HG03103 (cell line): Measurements from ENCODE around the gene FBN1.

Experiments
- ATAC-seq: cut with Tn5 transposase; IDR thresholded peaks from one replicate; pipeline ENCODE4 v1.9.1; 2021; ENCODE audit warnings: low read depth; ENCODE audit not compliant: unreplicated experiment

The FBN1 gene

DNA sequence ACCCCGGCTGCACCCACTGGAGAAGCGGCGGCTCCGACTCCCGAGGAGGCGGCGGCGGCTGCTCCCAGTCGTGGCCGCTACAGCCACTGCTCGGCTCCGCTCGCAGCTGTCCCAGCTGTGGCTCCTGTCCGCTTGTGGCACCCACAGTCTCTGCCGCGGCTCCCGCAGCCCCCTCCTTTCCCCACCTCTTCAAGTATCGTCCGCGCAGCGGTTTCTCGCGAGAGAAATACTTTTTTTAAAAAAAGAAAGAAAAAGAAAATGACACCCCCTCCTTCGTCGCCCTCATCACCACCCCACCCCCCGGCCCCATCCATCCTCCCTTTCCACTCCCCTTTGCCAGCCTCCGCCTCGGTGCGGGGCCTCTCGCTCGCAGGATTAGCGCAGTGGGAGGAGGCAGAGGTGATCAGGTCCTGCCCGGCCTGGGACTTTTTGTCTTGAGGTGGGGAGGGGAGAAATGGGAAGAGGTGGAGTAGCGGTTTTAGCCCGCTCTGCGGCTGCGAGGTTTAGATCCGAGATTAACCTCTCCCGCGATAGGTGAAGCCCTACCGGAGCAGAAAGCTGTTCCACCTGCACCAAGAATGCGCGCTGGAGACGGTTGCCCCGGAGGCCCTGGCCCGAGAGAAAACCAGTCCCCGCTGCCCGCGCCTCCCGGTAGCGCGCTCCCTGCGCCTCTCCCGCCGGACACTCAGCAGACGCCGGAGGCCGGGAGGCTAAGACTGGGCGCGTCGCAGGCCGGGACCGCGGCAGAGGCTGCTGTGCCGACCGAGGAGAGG lies at the start of gene FBN1:
Gene FBN1 (minus strand): TSS at position 152 of the 773 bp plus-strand sequence. CDS start 940 bp downstream, outside the sequence.
- peak; percentile 49 for ATAC-seq

DNA sequence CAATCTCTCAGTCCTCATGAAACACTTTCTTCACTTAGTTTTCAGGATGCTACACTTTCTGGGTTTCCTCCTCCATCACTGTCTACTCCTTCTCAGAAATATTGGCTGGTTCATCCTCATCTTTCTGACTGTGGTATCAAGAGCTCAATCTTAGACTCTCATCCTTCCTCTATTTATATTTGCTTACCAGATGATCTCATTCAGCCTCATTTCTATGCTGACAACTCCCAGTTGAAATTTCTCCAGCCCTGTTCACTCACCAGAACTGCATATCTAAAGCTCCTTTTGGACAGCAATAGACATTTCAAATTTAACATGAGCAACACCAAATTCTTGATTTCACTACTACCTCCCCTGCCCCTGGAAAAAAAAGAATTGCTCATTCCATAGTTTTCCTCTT lies 48.0 kb upstream of the FBN1 start:
- no peak for ATAC-seq

DNA sequence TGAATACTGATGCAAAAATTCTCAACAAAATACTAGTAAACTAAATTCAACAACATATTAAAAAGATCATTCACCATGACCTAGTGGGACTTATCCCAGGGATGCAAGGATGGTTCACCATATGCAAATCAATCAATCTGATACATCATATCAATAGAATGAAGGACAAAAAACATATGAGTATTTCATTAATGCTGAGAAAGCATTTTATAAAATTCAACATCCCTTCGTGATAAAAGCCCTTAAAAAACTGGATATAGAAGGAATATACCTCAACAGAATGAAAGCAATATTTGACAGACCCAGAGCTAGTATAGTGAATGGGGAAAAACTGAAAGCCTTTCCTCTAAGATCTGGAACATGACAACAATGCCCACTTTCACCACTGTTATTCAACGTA lies 43.0 kb upstream of the FBN1 start:
- no peak for ATAC-seq

DNA sequence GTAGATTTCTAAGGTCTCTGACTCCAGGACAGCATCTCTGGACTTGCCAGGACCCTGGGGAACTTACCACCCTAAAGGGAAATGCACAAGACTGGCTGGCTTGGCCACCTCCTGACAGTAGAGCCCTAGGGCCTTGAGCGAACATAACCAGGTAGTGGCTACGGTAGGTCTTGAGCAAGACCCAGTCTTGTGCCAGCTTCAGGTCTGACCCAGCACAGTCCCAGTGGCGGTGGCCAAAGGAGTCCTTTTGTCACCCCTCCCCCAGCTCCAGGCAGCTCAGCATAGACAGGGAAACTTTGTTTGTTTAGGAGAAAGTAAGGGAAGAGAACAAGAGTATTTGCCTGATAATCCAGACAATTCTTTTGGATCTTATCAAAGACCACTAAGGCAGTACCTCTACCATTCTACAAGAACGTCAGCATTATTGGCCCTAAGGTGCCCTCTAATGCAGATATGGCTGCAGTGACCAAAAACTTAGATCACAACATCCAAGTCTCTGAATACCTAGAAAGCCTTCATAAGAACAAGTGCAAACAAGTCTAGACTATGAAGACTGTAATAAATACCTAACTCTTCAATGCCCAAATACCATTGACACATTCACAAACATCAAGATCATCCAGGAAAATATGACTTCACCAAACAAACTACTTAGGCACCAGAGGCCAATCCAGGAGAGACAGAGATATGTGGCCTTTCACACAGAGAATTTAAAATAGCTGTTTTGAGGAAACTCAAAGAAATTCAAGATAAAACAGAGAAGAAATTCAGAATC lies 38.7 kb upstream of the FBN1 start:
- ATAC-seq, result no peak

DNA sequence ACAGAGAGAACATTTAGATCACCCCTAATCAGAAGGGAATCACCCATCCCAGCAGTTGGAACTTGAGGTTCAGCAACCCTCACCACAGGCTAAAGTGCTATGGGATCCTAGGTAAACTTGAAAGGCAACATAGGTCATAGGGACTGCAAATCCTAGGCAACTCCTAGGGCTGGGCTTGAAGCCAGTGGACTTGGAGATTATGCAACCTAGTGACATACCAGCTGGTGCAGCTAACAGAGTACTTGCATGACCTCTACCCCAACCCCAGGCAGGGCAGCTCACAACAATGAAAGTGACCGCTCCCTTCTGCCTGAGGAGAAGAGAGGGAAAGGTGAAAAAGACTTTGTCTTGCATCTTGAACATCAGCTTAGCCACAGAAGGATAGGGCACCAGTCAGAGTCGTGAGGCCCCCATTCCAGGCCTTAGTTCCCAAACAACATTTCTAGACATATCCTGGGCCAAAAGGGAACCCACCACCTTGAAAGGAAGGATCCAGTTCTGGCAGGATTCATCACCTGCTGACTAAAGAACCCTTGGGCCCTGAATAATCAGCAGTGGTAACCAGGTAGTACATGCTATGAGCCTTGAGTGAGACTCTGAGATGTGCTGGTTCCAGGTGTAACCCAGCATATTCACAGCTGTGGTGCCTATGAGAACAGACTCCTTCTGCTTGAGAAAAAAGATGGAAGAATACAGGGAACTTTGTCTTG lies 37.6 kb upstream of the FBN1 start:
- no peak for ATAC-seq

DNA sequence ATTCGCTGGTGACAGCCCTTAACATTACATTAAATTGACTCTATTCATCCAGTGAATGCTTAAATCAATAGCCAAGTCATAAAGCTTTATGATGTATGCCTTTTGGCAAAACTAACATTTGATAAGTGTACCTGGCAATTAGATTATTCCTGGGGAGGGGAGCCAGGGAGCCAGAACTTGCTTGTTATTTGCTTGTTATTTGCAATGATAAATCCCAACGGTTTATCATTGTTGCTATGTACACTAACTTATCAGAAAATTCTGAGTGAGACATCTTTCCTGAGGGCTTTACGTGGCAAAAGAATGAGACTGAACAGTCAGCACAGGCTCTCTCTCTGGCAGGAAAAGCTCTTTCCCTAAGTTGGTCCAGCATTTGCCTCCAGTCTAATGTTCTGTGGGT lies 35.8 kb upstream of the FBN1 start:
- no peak for ATAC-seq

DNA sequence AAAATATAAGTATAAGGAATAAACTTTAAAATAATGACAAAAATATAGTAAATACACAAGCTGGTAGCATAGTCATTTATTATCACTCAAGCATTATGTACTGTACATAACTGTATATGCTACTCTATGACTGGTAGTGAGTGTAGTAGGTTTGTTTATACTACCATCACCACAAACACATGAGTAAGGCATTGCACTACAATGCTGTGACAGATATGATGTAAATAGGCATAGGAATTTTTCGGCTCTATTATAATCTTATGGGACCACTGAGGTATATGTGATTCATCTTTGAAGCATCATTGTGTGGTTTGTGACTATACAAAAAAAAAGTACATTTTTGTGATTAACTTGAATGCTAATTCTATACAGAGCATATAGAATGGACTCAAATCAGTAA lies 35.3 kb upstream of the FBN1 start:
- no peak for ATAC-seq

DNA sequence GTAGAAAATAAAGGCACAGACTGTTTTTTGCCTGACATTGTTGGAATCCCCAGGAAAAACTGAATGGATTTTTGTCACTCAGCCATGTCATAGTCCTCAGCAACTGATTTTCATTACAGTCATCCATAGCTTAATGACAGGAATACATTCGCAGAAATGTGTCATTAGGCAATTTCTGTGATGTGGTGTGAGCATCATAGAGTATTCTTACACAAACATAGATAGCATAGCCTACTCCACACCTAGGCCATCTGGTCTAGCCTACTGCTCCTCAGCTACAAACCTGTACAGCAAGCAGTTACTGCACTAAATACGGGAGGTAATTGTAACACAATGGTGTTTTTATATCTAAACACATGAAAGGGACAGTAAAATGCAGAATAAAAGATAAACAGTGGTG lies 34.4 kb upstream of the FBN1 start:
- ATAC-seq, result no peak

DNA sequence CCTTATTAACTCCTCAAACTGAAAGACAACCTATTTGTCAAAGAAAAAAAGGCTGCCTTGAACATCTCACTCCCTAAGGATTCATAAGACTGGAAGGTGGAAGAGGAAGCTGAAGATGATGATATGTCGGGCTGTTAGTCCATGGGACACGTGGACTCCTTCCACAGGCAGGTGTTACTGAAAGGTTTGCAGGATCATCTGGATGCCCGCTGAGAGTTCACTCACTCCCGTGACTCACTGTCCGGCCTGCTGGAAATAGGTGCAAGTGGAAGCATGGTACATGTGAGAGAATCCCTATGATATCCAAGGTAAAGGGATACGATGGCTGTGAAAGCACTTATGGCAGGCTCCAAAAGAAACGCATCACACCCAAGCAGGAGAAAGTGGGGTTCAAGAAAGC lies 33.3 kb upstream of the FBN1 start:
- ATAC-seq, result no peak

DNA sequence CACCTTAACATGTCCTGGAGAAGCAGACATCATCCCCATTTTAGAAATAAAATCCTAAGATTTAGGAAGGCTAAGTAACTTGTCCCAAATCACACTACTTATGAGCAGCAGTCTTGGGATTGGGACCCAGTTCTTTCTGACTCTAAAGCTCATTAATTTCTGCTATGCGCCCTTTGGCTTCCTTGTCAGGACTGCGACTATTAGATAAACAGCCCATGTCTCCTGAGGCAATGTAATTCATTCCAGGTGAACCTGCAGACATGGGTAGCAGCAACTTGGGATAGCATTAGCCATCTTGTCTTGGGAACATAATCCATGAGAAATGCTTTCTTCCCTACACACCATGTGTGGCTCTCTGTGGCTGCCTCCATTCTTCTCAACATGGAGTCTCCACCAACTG lies 32.3 kb upstream of the FBN1 start:
- no peak for ATAC-seq

DNA sequence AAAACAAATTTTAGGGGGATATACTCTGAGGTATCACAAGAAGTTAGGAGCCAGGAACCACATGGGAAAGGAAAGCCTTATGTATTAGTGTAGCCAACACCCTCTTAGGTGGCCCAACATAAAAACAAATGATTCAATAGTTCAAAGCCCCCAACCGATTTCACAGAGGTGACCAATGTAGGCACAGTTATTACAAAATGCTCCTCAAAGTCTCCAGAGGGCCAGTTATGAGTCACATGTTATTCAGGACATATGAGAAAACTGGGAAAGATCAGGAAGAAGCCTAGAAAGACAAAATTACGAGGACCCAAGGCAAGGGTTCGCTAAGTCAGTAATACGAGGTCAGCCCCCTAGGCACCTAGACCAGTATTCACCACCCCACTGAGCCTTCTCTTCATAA lies 29.9 kb upstream of the FBN1 start:
- no peak for ATAC-seq

DNA sequence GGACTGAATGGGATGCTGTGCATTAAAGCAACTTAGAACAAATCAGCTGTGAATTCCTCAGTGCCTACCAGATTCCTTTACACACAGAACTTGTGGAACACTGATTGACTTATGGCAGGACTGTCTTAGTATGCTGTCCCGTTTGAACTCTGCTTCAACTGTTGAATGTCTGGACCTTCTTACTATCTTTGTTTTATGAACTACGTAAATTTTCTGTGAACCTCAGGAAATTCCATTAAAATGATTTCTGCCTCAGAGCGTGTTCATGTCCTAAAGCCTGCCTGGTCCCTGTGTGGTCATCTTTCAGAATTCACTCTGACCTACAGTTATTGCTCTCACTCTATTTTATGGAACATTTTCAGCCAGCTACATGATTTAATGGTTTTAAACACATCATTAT lies 29.4 kb upstream of the FBN1 start:
- no peak for ATAC-seq

DNA sequence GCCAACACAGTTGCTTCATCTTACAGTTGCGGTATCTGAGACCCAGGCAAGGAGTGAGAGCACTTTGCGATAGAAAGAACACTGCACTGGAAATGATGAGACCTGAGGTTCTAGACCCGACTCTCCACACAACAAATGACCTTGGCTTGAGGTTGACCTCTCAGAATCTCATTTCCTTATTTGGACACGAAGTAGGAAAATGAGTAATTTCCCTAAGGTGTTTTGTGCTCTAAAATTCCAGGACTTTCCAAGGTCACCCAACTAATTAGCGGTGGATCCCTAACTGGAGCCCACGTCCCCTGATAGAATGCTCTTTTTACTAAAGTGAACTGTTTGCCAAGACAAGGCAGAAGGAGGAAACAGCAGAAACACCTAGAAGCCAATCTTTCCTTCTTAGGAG lies 26.7 kb upstream of the FBN1 start:
- ATAC-seq, result no peak

DNA sequence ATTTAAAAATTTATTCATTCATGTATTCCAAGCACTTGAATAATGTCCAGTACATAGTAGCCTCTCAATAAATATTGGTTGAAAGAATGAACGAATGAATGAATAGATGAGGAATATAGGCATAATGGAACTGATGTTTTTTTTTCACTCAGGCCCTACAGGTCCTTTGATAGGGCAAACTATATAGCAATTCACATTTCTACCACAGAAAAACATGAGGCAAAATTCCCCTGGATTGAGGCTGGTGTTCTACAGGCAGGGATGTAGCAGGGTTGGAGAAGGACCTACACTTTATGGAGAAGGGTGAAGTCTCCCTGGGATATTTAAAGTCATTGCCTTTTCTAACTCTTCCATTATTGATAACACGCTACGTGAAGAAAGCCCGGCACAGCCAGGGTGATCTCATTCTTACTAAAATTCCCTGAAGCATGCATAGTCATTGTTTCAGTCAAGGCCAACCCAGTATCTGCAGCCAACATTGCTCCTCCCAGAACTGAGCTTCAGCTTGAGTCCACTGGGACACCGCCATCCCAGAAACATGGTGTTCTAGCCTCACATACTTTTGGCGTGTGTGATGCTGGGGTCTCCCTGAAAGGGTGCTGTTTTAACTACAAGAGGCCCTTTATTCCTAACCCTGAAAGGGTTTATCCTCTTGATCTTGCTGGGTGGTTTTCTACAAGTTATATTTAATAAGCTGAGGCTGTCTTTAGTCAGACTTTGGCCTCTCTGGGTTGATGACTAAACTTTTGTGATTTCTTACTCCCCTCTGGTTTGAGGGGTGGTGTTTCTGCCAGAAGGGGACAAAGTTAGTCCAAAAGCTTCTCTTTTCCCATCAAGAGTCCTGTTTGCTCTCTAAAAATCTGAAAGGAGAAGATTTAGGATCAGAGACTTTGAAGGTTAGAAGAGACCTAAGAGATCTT lies 25.9 kb upstream of the FBN1 start:
- no peak for ATAC-seq

DNA sequence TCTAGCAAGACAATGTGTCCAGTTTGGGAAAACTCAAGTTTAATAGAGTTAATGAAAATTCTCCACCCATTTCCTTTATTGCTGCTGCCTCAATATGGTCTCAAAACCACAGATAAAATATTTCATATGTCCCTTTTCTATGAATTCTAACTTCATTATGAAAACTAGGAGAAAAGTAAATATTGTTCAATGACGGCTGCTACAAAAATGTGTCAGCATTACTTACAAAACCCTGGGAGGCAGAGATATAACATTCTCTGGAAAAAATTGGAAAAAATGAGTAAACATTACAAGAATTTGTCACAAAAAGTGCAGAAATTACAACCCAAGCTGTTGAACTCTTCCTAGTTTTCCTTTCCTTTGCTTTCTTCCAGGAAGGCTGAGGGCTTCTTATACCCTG lies 22.2 kb upstream of the FBN1 start:
- no peak for ATAC-seq

DNA sequence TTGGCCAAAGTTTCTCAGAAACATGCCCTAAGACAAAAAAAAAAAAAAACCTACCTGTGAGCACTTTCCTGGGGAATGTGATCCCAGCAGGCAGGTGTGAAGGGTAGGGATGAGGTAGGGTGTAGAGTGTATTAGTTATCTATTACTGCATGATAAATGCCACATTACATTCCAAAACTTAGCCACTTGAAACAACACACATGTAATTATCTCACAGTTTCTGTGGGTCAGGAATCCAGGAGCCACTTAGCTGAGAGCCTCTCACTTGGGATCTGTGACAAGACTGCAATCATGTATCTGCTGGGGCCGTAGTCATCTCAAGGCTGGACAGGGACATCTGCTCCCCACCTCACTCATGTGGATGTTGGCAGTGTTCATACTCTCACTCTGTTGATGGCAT lies 18.9 kb upstream of the FBN1 start:
- no peak for ATAC-seq

DNA sequence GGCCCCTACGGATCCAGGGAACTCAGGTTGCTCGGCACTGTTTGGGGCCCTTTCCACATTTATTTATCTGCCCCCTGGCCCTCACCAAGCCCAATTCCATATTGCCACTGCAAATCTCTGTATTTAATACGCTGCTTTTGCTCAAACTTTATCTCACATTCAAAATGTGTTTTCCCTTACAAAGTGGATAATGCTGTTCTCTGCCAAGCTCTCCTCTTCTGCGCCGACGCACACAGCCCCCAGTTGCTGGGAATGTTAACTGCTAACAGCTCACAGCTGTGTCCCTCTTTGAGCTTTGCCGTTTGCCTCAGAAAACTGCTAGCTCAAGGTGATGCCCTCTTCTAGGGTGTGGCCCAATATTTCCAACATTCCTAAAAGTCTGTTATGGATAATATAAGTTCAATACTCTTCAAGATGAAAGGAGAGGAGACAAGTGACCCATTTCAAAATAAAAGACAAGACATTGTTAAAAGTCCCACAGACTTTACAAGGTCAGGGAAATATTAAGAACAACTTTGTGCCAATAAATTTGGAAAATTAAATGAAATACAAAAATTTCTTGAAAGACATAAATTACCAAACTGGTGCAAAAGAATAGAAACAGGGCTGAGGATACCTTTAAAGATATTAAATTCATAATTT lies 12.6 kb upstream of the FBN1 start:
- ATAC-seq, result no peak

DNA sequence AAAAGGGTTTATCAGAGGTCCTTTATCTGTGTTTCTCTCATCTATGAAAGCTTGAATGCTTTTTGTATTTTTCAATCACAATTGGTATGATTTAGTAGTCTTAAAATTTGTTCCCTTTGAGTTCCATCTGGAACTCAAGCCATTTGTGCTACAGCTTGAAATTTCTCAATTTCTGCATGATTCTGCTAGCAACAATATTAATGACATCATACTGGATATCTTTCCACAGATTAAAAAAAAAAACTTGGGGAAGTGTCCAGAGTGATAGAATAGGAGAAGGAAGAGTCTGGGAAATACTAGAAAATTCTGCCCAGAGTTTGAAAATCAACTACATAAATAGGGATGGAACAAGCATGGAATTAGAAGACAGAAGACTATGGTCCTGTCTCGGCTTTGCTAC lies 9.3 kb upstream of the FBN1 start:
- ATAC-seq, result no peak

DNA sequence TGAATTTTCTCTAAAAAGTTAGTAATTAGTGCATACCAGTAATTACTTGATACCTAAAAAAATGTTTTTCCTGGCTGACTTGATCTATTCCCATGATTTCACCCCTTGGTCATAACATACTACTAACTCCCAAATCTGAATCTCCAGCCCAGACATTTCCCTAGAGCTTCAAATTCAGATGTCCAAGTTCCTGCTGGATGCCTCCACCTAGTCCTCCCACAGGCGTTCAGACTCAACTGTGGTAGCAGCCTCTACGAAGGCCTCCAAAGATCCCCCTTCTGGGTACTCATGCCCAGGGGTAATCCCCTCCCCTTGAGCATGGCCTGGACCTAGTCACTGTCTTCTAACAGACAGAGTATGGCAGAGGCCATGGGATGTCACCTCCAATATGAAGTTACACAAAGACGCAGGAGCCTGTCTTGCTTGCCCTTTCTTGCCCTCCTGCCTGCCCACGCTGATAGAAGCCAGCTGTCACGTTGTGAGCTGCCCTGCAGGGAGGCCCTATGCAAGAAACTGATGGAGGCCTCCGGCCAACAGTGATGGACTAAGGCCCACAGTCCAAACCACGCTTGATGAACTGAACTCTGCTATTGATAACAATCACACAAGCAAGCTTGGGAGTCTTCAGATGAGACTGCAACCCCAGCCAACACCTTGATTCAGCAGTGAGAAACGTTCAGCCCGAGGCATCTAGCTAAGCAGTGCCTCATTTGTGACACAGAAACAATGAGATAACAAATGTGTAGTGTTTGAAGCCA lies 8.6 kb upstream of the FBN1 start:
- ATAC-seq, result no peak
